Endothelial cell of umbilical vein (primary cell): ENCODE data around the gene SUGP1. TPM values are rescaled to one million over a fixed set of nuclear protein-coding genes. Genes with fewer than 3 reads are reported as not detected.
"Not testable (repeated sequence)": the region's sequence is repeated elsewhere in the genome, so short reads cannot be mapped to it uniquely, and the experiment has no call there.

Source experiments
- BruUV-seq: library from RNA; stranded (reverse); fragments of 400-500 nt; replicated peaks from 2 replicates; lab custom pipeline; 2021; lab: Mats Ljungman, UMichigan
- CTCF ChIA-PET: fragments of 300-600, 350-600 bp; sonication (Branson Sonifier 250); formaldehyde crosslinking; loops from one replicate; lab custom pipeline; 2021; ENCODE audit warnings: antibody characterized with exemption, inconsistent platforms; lab: Charles Lee
- POLR2A ChIA-PET: fragments of 300-600, 350-600 bp; sonication (Branson Sonifier 250); formaldehyde crosslinking; loops from one replicate; lab custom pipeline; 2021; ENCODE audit warnings: antibody characterized with exemption, inconsistent platforms; lab: Charles Lee
- DNase-seq: peaks from one replicate; pipeline ENCODE4 v3.0.0-alpha.2; 2011; ENCODE audit warnings: low read depth, low spot score
- FAIRE-seq: peaks from 2 replicates; lab custom pipeline; 2011; peaks lifted over from hg19 to GRCh38; lab: Jason Lieb, UNC
- H2AFZ ChIP-seq: 2 replicates; pipeline ENCODE4 v1.6.0; 2012; ENCODE audit warnings: low read depth, low read length, control low read depth, inconsistent platforms
- H3K27ac ChIP-seq: 2 replicates; pipeline ENCODE4 v1.5.1; 2011; ENCODE audit warnings: low read depth, mild to moderate bottlenecking, control low read depth, low read length, moderate library complexity; ENCODE audit not compliant: insufficient read depth
- H3K27me3 ChIP-seq, 2 experiments: 2 replicates each; pipeline versions ENCODE4 v1.6.0 to v1.6.1; 2011; ENCODE audit warnings: low read length in 2 of 2, mixed read lengths in 1 of 2; ENCODE audit not compliant: control insufficient read depth in 2 of 2, insufficient read depth in 2 of 2
- H3K36me3 ChIP-seq, 2 experiments: 2 replicates in 1 of 2; 3 replicates in 1 of 2; pipeline ENCODE4 v1.5.1; 2011; ENCODE audit warnings: low read length in 2 of 2, mild to moderate bottlenecking in 1 of 2, moderate library complexity in 1 of 2; ENCODE audit not compliant: control insufficient read depth in 2 of 2, insufficient read depth in 2 of 2; ENCODE audit errors: extremely low read depth in 1 of 2
- H3K4me1 ChIP-seq: 3 replicates; pipeline ENCODE4 v1.5.1; 2011; ENCODE audit warnings: mild to moderate bottlenecking, low read length; ENCODE audit not compliant: control insufficient read depth, insufficient read depth; ENCODE audit errors: extremely low read depth
- H3K4me2 ChIP-seq: 2 replicates; pipeline ENCODE4 v1.6.1; 2011; ENCODE audit warnings: low read length, control low read depth, mixed read lengths; ENCODE audit not compliant: insufficient read depth
- H3K4me3 ChIP-seq, 3 experiments: fragments of 200-600 bp in 1 of 3; sonication (generic), shearing (Covaris generic) in 1 of 3; replicated peaks in 1 of 3; 2 replicates each; pipeline ENCODE4 v1.5.1; 2011 to 2016; ENCODE audit warnings: control low read depth in 3 of 3, low read length in 3 of 3, mild to moderate bottlenecking in 2 of 3, inconsistent platforms in 1 of 3, low read depth in 1 of 3, moderate library complexity in 1 of 3; ENCODE audit not compliant: insufficient read depth in 1 of 3
- H3K79me2 ChIP-seq: 2 replicates; pipeline ENCODE4 v1.6.0; 2012; ENCODE audit warnings: low read length, inconsistent platforms; ENCODE audit not compliant: control insufficient read depth, insufficient read depth
- H3K9ac ChIP-seq: replicated peaks from 2 replicates; pipeline ENCODE3; 2011; ENCODE audit warnings: low read length, control low read depth; ENCODE audit not compliant: insufficient read depth; ENCODE audit errors: extremely low read depth
- H3K9me1 ChIP-seq: replicated peaks from 3 replicates; pipeline ENCODE4 v1.6.0; 2011; ENCODE audit warnings: mild to moderate bottlenecking, low read length; ENCODE audit not compliant: control insufficient read depth, insufficient read depth; ENCODE audit errors: extremely low read depth
- H3K9me3 ChIP-seq: replicated peaks from 2 replicates; pipeline ENCODE4 v1.5.1; 2012; ENCODE audit warnings: low read length, inconsistent platforms; ENCODE audit not compliant: control insufficient read depth, insufficient read depth
- H4K20me1 ChIP-seq: replicated peaks from 2 replicates; pipeline ENCODE3; 2011; ENCODE audit warnings: mild to moderate bottlenecking, low read length; ENCODE audit not compliant: control insufficient read depth, insufficient read depth; ENCODE audit errors: extremely low read depth
- CTCF ChIP-seq, 2 donors: IDR thresholded peaks; 1 replicate in 1 of 2; 2 replicates in 1 of 2; pipeline ENCODE4 v1.5.1; 2011; ENCODE audit warnings: low read length in 2 of 2, mild to moderate bottlenecking in 2 of 2, moderate library complexity in 2 of 2, control low read depth in 1 of 2, inconsistent platforms in 1 of 2, low read depth in 1 of 2; ENCODE audit not compliant: insufficient read depth in 1 of 2; ENCODE audit errors: extremely low read depth in 1 of 2
- EZH2 ChIP-seq: IDR thresholded peaks from 2 replicates; pipeline ENCODE4 v1.6.1; 2012; ENCODE audit warnings: borderline replicate concordance, low read depth, mild to moderate bottlenecking, moderate library complexity, low read length, inconsistent platforms; ENCODE audit not compliant: severe bottlenecking
- FOS ChIP-seq: IDR thresholded peaks from 2 replicates; pipeline ENCODE4 v1.6.1; 2011; ENCODE audit warnings: mild to moderate bottlenecking, low read length, moderate library complexity, borderline replicate concordance; ENCODE audit not compliant: insufficient read depth
- GATA2 ChIP-seq: IDR thresholded peaks from 2 replicates; pipeline ENCODE4 v1.7.0; 2011; ENCODE audit warnings: low read depth, mild to moderate bottlenecking, moderate library complexity, mixed read lengths, low read length; ENCODE audit not compliant: insufficient read length, insufficient read depth
- JUN ChIP-seq: IDR thresholded peaks from 2 replicates; pipeline ENCODE4 v1.6.1; 2011; ENCODE audit warnings: borderline replicate concordance, low read depth; ENCODE audit not compliant: insufficient read length, insufficient read depth
- MAX ChIP-seq: IDR thresholded peaks from 2 replicates; pipeline ENCODE4 v1.6.1; 2011; ENCODE audit not compliant: insufficient read depth, insufficient read length
- MYC ChIP-seq: IDR thresholded peaks from one replicate; pipeline ENCODE4 v1.6.1; 2011; ENCODE audit warnings: mild to moderate bottlenecking, low read depth, low read length
- POLR2A ChIP-seq: IDR thresholded peaks from 2 replicates; pipeline ENCODE4 v1.6.1; 2012; ENCODE audit warnings: low read depth, mild to moderate bottlenecking, control low read depth, low read length
- POLR2AphosphoS5 ChIP-seq: IDR thresholded peaks from 2 replicates; pipeline ENCODE4 v1.6.1; 2012; ENCODE audit warnings: low read depth, mild to moderate bottlenecking, control low read depth, low read length, moderate library complexity; ENCODE audit not compliant: insufficient read depth
- dilution Hi-C: fragments of 300-500 bp; cut with MboI; formaldehyde crosslinking; loops from one replicate; pipeline ENCODE4 v1.15.0; 2019; ENCODE audit warnings: low sequenced_read_pairs; ENCODE audit not compliant: extremely low pct_ligation_motif_present
- intact Hi-C: fragments of 100-400 bp; cut with micrococcal nuclease; formaldehyde crosslinking; loops from one replicate; pipeline ENCODE4 v1.10.0; 2022
- polyA plus RNA-seq, 4 experiments: library from polyadenylated mRNA; depleted of rRNA in 3 of 4; stranded (reverse) in 3 of 4; unstranded in 1 of 4; fragments of >200 nt; gene quantifications; 2 replicates each; pipeline versions ENCODE4 v1.2.1 to v1.2.3, GENCODE V29; 2011 to 2012; ENCODE audit warnings: missing spikeins in 1 of 4
- total RNA-seq: library from RNA; stranded (reverse); gene quantifications from 2 replicates; pipeline ENCODE4 v1.2.3, GENCODE V29; 2021

The SUGP1 gene
- total and polyA plus RNA-seq, 2 donors (not counting 3 experiments of a cell fraction or from before 2014, with no cell fraction given): 41.0 to 64.7 TPM

- intact Hi-C loops (no loop called here), dilution Hi-C loops (no loop called here)
- TF ChIP-seq MYC (no peak), POLR2A (no peak), JUN (no peak), FOS (no peak), MAX (no peak), EZH2 (no peak), CTCF (IDR thresholded peaks at IDR 0.05; ENCODE audit: extremely low read depth in 1 of 2, insufficient read depth in 1 of 2, low read depth in 1 of 2, low read length in 2 of 2) (no peak), POLR2AphosphoS5 (no peak), GATA2 (no peak)
- H3K9me3 ChIP-seq: no peaks in the 10 kb centered on the region
- ChIA-PET CTCF (interaction anchor here (8.4 kb wide), 1 partner anchor 10 kb away, joined by 51 read pairs; no protein-coding TSS in a partner anchor), POLR2A (no interaction called here)
- no peak for FAIRE-seq
- H3K27me3 ChIP-seq: no peaks in the 10 kb centered on the region
- no peak overlapping the region for H3K9ac ChIP-seq
- H3K27ac ChIP-seq: no peak overlapping the region
- BruUV-seq: no TSS peak
- no peaks in the 10 kb centered on the region for H4K20me1 ChIP-seq
- H3K79me2 ChIP-seq: no peaks in the 10 kb centered on the region
- H2AFZ ChIP-seq: no peak overlapping the region
- no peaks in the 10 kb centered on the region for H3K9me1 ChIP-seq
- H3K4me3 ChIP-seq: no peak overlapping the region
- H3K4me2 ChIP-seq: no peak overlapping the region
- H3K4me1 ChIP-seq: no peaks in the 10 kb centered on the region
- H3K36me3 ChIP-seq: peaks cover 5 to 59% of the 10 kb centered on the region in 2 experiments
- DNase-seq: no peak
These were observed 32.5 kb upstream of the SUGP1 start for GRCh38 chr19:19352823-19353222.

- H3K79me2 ChIP-seq, POLR2A ChIA-PET, H3K27me3 ChIP-seq, FAIRE-seq, BruUV-seq, H2AFZ ChIP-seq, dilution Hi-C loops, H3K4me3 ChIP-seq, intact Hi-C loops, H3K4me1 ChIP-seq, H3K9me3 ChIP-seq, DNase-seq, H3K9ac ChIP-seq, H3K9me1 ChIP-seq, H4K20me1 ChIP-seq, H3K27ac ChIP-seq, H3K4me2 ChIP-seq: not testable (repeated sequence)
- peaks cover 8 to 60% of the 10 kb centered on the region in 2 experiments for H3K36me3 ChIP-seq
- CTCF ChIA-PET: interaction anchor here (1.1 to 8.4 kb wide), 2 partner anchors 8 to 140 kb away, joined by 4 to 51 read pairs; no protein-coding TSS in a partner anchor
These were observed 30.4 kb upstream of the SUGP1 start for GRCh38 chr19:19350756-19351155.
